Measurements from ENCODE around the gene LGALS3BP.
"Not testable (repeated sequence)": the region's sequence is repeated elsewhere in the genome, so short reads cannot be mapped to it uniquely, and the experiment has no call there.

The LGALS3BP gene

DNA sequence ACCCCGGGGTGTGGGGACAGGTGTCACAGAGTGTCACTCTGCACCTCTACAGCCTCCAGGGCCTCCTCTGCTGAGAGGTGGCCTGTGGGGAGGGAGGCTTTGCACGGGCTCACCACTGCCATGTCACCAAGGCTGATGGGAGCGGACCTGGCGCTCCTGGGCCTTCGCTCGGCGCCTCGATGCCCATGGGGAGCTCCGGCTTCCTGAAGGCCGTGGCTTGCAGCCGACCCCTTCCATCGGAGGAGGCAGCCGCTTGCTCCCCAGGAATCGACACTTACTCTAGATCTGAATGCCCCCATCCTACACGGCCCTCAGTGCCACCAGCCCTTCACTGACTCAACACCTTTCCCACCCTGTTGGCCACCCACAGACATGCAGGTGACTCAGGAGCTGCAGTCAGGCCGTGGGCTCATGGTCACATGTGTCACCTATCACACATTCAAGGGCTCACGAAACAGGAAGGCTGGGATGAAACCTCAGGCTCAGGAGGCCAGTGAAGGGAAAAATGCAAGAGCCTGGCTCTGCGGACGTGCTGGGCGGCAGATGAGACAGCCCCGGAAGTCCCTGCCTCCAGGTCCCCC, 11.9 kb downstream of the LGALS3BP start:
- TF ChIP-seq CTCF (IDR thresholded peaks at IDR 0.05; ENCODE audit: low read depth, low read length, missing control alignments), result no peak
- H3K27ac ChIP-seq, result no peak overlapping the region
- no peaks in the 10 kb centered on the region for H3K36me3 ChIP-seq (replicated peaks)
- in situ Hi-C loops (cut with HindIII; ENCODE audit: low pct_ligation_motif_present, low sequenced_read_pairs), result no loop called here
- H3K4me3 ChIP-seq (ENCODE audit: low read depth, low read length), result no peak overlapping the region
- DNase-seq, result no peak
- H3K27me3 ChIP-seq (replicated peaks), result no peaks in the 10 kb centered on the region

DNA sequence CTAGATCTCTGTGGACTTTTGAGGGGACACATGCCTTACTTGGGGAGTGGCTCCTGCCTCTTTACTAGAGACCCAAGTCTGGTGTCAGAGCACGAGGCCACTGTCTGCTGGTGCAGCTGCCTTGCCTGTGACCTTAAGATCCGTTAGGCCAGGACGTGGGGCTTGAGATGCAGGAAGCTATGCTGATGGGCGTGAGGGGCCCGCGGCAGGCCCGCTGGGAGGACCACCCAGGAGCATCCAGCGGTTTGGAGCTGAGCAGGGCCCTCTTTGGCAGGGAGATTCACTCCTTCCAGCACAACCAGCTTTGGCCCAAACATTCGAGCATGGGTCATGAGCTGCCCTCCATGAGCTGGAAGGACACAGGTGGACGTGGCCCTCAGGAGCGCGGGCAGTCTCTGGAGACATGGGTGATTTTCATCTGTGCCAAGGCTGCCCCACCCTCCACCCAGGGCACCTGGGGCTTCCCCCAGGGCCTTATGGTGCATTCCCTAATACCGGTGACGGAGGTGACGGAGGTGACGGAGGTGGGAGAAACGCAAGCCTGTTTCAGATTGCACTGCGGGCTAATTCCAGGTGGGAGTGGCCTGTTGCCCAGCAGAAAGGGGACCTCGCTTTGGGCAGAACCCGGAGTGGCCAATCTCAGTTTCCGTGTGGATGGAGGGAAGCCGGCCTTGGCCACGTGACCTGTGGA, 12.7 kb downstream of the LGALS3BP start:
- in situ Hi-C loops (cut with HindIII; ENCODE audit: low pct_ligation_motif_present, low sequenced_read_pairs), result no loop called here
- H3K4me3 ChIP-seq (ENCODE audit: low read depth, low read length), result no peak overlapping the region

DNA sequence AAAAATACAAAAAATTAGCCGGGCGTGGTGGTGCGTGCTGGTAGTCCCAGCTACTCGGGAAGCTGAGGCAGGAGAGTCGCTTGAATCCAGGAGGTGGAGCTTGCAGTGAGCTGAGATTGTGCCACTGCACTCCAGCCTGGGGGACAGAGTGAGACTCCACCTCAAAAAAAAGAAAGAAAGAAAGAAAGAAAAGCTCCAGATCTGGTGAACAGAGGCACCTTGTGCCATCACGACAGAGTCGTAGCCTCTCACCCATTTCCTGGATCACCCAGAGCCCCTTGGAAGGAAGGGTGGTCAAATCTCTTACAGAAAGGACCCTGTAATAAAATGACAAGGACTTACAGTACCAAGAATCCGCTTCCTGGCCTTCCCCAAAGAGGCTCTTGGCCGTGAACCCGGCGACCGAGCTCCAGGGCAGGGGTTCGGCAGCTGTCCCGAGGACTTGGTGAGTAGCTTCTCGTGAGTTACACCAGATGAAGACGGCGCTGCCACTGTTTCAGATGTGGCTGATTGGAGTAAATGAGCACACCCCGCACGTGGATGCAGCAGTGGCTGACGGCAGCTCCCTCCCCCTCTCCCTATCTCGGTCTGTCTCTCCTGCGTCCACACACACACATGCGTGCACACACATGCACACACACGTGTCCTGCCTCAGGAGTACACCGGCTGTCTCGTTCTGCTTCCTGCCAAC, 13.5 kb downstream of the LGALS3BP start:
- no peak for TF ChIP-seq CTCF (IDR thresholded peaks at IDR 0.05; ENCODE audit: low read depth, low read length, missing control alignments)
- Histone ChIP-seq H3K36me3 (replicated peaks) (no peaks in the 10 kb centered on the region), H3K4me3 (ENCODE audit: low read depth, low read length) (no peak overlapping the region), H3K27ac (no peak overlapping the region), H3K27me3 (replicated peaks) (no peaks in the 10 kb centered on the region)
- no peak for DNase-seq
- in situ Hi-C loops (cut with HindIII; ENCODE audit: low pct_ligation_motif_present, low sequenced_read_pairs), result no loop called here

More for the DNA sequence above, 12.7 kb downstream of the LGALS3BP start:
- DNase-seq, result no peak
- Histone ChIP-seq H3K36me3 (replicated peaks) (no peaks in the 10 kb centered on the region), H3K27ac (no peak overlapping the region), H3K27me3 (replicated peaks) (no peaks in the 10 kb centered on the region)
- TF ChIP-seq CTCF (IDR thresholded peaks at IDR 0.05; ENCODE audit: low read depth, low read length, missing control alignments), result no peak

DNA sequence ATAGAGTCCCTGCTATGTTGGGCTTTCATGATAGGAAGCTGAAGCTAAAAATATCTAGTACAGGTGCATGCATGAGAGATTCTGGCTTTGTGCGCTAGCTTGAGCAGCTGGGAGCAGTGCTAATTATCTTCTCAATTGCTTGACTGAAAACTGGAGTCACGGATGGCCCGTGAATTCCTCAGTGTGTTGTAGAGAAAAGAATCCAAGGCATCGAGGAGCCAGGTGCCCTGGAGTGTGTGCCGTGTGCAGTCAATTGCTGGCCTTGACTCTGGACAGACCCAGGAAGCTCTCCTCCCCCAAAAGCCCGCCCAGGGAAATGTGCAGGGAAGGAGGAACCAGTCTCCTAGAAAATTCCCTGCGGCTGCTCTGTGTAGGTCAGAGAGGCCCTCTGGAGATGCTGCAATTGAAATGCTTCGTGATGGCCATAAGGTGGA, 14.2 kb downstream of the LGALS3BP start:
- H3K36me3 ChIP-seq (replicated peaks), result no peaks in the 10 kb centered on the region
- H3K4me3 ChIP-seq (ENCODE audit: low read depth, low read length), result no peak overlapping the region
- in situ Hi-C loops (cut with HindIII; ENCODE audit: low pct_ligation_motif_present, low sequenced_read_pairs), result no loop called here
- no peak for TF ChIP-seq CTCF (IDR thresholded peaks at IDR 0.05; ENCODE audit: low read depth, low read length, missing control alignments)
- no peaks in the 10 kb centered on the region for H3K27me3 ChIP-seq (replicated peaks)
- H3K27ac ChIP-seq, result no peak overlapping the region
- no peak for DNase-seq

DNA sequence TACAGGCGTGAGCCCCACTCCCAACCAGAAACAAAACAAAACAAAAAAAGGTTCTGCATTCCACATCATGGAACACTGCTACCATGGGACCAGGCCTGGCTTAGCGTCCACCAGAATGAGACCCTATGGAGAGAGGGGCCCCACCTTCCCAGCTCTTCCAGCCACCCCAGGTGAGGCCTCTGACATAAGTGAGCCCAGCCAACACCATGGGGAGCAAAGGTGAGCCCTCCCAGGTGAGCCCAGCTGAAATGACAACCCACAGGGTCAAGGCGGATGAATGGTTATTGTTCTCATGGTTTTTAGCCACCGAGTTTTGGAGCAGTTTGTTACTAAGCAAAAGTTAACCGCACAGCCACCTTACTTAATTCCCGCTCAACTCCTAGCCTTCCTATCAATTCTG, 16.3 kb downstream of the LGALS3BP start:
- no peak for TF ChIP-seq CTCF (IDR thresholded peaks at IDR 0.05; ENCODE audit: low read depth, low read length, missing control alignments)
- in situ Hi-C loops (cut with HindIII; ENCODE audit: low pct_ligation_motif_present, low sequenced_read_pairs), result no loop called here
- Histone ChIP-seq H3K27ac (no peak overlapping the region), H3K36me3 (replicated peaks) (no peaks in the 10 kb centered on the region), H3K27me3 (replicated peaks) (no peaks in the 10 kb centered on the region), H3K4me3 (ENCODE audit: low read depth, low read length) (no peak overlapping the region)
- no peak for DNase-seq

- H3K4me3 ChIP-seq (ENCODE audit: low read depth, low read length); DNase-seq; H3K36me3 ChIP-seq (replicated peaks); in situ Hi-C loops (cut with HindIII; ENCODE audit: low pct_ligation_motif_present, low sequenced_read_pairs); H3K27me3 ChIP-seq (replicated peaks); H3K27ac ChIP-seq: not testable (repeated sequence)
Measured at GRCh38 chr17:78962984-78963348, 16.8 kb downstream of the LGALS3BP start.
